PC-3 (cell line): ENCODE results near the gene LRBA. TPM values are rescaled to one million over a fixed set of nuclear protein-coding genes. Genes with fewer than 3 reads are reported as not detected.

Experiments
- ATAC-seq: fragments of 200-7000 bp; cut with Tn5 transposase; 2 replicates; pipeline ENCODE4 v1.9.1; 2020; ENCODE audit warnings: mild to moderate bottlenecking, moderate library complexity
- BruUV-seq: library from RNA; stranded (reverse); fragments of 400-500 nt; replicated peaks from 2 replicates; lab custom pipeline; 2021; lab: Mats Ljungman, UMichigan
- CTCF ChIA-PET: fragments of 300-600 bp; sonication (Branson Sonifier 250); formaldehyde crosslinking; loops from one replicate; lab custom pipeline; 2022; ENCODE audit warnings: antibody characterized with exemption; lab: Charles Lee
- POLR2A ChIA-PET: fragments of 300-600 bp; sonication (Branson Sonifier 250); formaldehyde crosslinking; loops from one replicate; lab custom pipeline; 2022; ENCODE audit warnings: antibody characterized with exemption; ENCODE audit not compliant: unreplicated experiment; lab: Charles Lee
- DNase-seq: peaks from one replicate; pipeline ENCODE4 v3.0.0-alpha.2; 2015
- H2AFZ ChIP-seq: fragments of 300-600 bp; sonication (generic); 2 replicates; pipeline ENCODE4 v1.6.0; 2016; ENCODE audit warnings: antibody characterized with exemption, low read length
- H3F3A ChIP-seq: fragments of 300-600 bp; sonication (generic); one replicate; pipeline ENCODE4 v1.6.0; 2017; ENCODE audit warnings: antibody characterized with exemption, low read length, control low read depth, mild to moderate bottlenecking; ENCODE audit not compliant: unreplicated experiment
- H3K27ac ChIP-seq: fragments of 300-600 bp; sonication (generic); 2 replicates; pipeline ENCODE4 v1.5.1; 2016; ENCODE audit warnings: mild to moderate bottlenecking, low read length
- H3K27me3 ChIP-seq: fragments of 300-600 bp; sonication (generic); 2 replicates; pipeline ENCODE4 v1.6.1; 2016; ENCODE audit warnings: low read length, mixed read lengths
- H3K36me3 ChIP-seq: fragments of 300-600 bp; sonication (generic); 2 replicates; pipeline ENCODE4 v1.6.1; 2016; ENCODE audit warnings: low read depth, mixed run types, low read length, mixed read lengths
- H3K4me1 ChIP-seq: fragments of 300-600 bp; sonication (generic); 2 replicates; pipeline ENCODE4 v1.5.1; 2016; ENCODE audit warnings: low read length; ENCODE audit not compliant: insufficient read depth
- H3K4me2 ChIP-seq: fragments of 300-600 bp; sonication (generic); 2 replicates; pipeline ENCODE4 v1.6.0; 2016; ENCODE audit warnings: low read length
- H3K4me3 ChIP-seq: fragments of 300-600 bp; sonication (generic); 2 replicates; pipeline ENCODE4 v1.5.1; 2016; ENCODE audit warnings: mild to moderate bottlenecking, low read length, mixed read lengths
- H3K79me2 ChIP-seq: fragments of 300-600 bp; sonication (generic); 2 replicates; pipeline ENCODE4 v1.6.1; 2017; ENCODE audit warnings: low read length, mixed read lengths
- H3K9ac ChIP-seq: fragments of 300-600 bp; sonication (generic); 2 replicates; pipeline ENCODE4 v1.6.0; 2016; ENCODE audit warnings: mild to moderate bottlenecking, low read length
- H3K9me2 ChIP-seq: fragments of 300-600 bp; sonication (generic); replicated peaks from 2 replicates; pipeline ENCODE4 v1.6.1; 2016; ENCODE audit warnings: mixed run types, low read length, mixed read lengths
- H3K9me3 ChIP-seq: fragments of 300-600 bp; sonication (generic); 2 replicates; pipeline ENCODE4 v1.6.1; 2016; ENCODE audit warnings: low read length, mixed read lengths
- H4K20me1 ChIP-seq: fragments of 300-600 bp; sonication (generic); 2 replicates; pipeline ENCODE4 v1.6.1; 2016; ENCODE audit warnings: low read length, mixed read lengths
- CTCF ChIP-seq: fragments of 300-600 bp; sonication (generic); conservative IDR thresholded peaks from 2 replicates; pipeline ENCODE4 v1.5.1; 2017; ENCODE audit warnings: antibody characterized with exemption, low read depth, mild to moderate bottlenecking, low read length
- EZH2 ChIP-seq: fragments of 300-600 bp; sonication (generic); IDR thresholded peaks from one replicate; pipeline ENCODE4 v1.6.1; 2017; ENCODE audit warnings: antibody characterized with exemption, mild to moderate bottlenecking, low read length; ENCODE audit not compliant: unreplicated experiment
- EZH2phosphoT487 ChIP-seq: fragments of 300-600 bp; sonication (generic); IDR thresholded peaks from 2 replicates; pipeline ENCODE4 v1.6.1; 2018; ENCODE audit warnings: mild to moderate bottlenecking, antibody characterized with exemption, low read length, borderline replicate concordance
- intact Hi-C: fragments of 100-400 bp; cut with micrococcal nuclease; formaldehyde crosslinking; loops from 2 replicates; pipeline ENCODE4 v1.9.0; 2023
- total RNA-seq: library from RNA; depleted of rRNA; stranded (reverse); fragments of >200 nt; gene quantifications from 2 replicates; pipeline ENCODE4 v1.2.3, GENCODE V29; 2014

The LRBA gene
- total RNA-seq, 1 experiment from 2014 or later, result 40.8 TPM

GRCh38 chr4:150423503-150423902, 591.6 kb downstream of the LRBA start:
- BruUV-seq, result no TSS peak
- H3K79me2 ChIP-seq, result no peaks in the 10 kb centered on the region
- ATAC-seq (no peak), DNase-seq (no peak)
- no peak overlapping the region for H3K4me3 ChIP-seq
- no peaks in the 10 kb centered on the region for H3K27me3 ChIP-seq
- H2AFZ ChIP-seq, result no peak overlapping the region
- TF ChIP-seq CTCF, result no peak
- TF ChIP-seq EZH2, result no peak
- TF ChIP-seq EZH2phosphoT487, result no peak
- H3F3A ChIP-seq, result no peaks in the 10 kb centered on the region
- POLR2A ChIA-PET, result no interaction called here
- intact Hi-C loops, result no loop called here
- H3K9ac ChIP-seq, result no peak overlapping the region
- CTCF ChIA-PET, result no interaction called here
- no peaks in the 10 kb centered on the region for H3K36me3 ChIP-seq
- H3K4me2 ChIP-seq, result no peak overlapping the region
- no peaks in the 10 kb centered on the region for H3K9me2 ChIP-seq
- H3K27ac ChIP-seq, result no peak overlapping the region
- no peaks in the 10 kb centered on the region for H4K20me1 ChIP-seq
- H3K4me1 ChIP-seq, result no peaks in the 10 kb centered on the region
- H3K9me3 ChIP-seq, result no peaks in the 10 kb centered on the region

GRCh38 chr4:150423074-150423473, 592.0 kb downstream of the LRBA start:
- intact Hi-C loops, result no loop called here
- H3K79me2 ChIP-seq, result no peaks in the 10 kb centered on the region
- H3K27ac ChIP-seq, result no peak overlapping the region
- no peak overlapping the region for H2AFZ ChIP-seq
- H3K9me3 ChIP-seq, result no peaks in the 10 kb centered on the region
- CTCF ChIA-PET, result no interaction called here
- BruUV-seq, result no TSS peak
- H4K20me1 ChIP-seq, result no peaks in the 10 kb centered on the region
- H3K9ac ChIP-seq, result no peak overlapping the region
- H3K27me3 ChIP-seq, result no peaks in the 10 kb centered on the region
- no peaks in the 10 kb centered on the region for H3K9me2 ChIP-seq
- H3K4me2 ChIP-seq, result no peak overlapping the region
- TF ChIP-seq EZH2phosphoT487 (no peak), EZH2 (no peak)
- no peaks in the 10 kb centered on the region for H3F3A ChIP-seq
- POLR2A ChIA-PET, result no interaction called here
- no peak for DNase-seq
- no peak for ATAC-seq
- H3K4me3 ChIP-seq, result no peak overlapping the region
- no peaks in the 10 kb centered on the region for H3K36me3 ChIP-seq
- no peaks in the 10 kb centered on the region for H3K4me1 ChIP-seq

GRCh38 chr4:150421612-150422011, 593.5 kb downstream of the LRBA start:
- Histone ChIP-seq H4K20me1 (no peaks in the 10 kb centered on the region), H3K9ac (no peak overlapping the region), H3K4me1 (no peaks in the 10 kb centered on the region), H3K9me3 (no peaks in the 10 kb centered on the region), H3K27ac (no peak overlapping the region), H3F3A (no peaks in the 10 kb centered on the region), H3K4me3 (no peak overlapping the region), H2AFZ (no peak overlapping the region), H3K9me2 (no peaks in the 10 kb centered on the region), H3K79me2 (no peaks in the 10 kb centered on the region), H3K4me2 (no peak overlapping the region), H3K27me3 (no peaks in the 10 kb centered on the region), H3K36me3 (no peaks in the 10 kb centered on the region)
- no TSS peak for BruUV-seq
- intact Hi-C loops, result no loop called here
- CTCF ChIA-PET, result no interaction called here
- TF ChIP-seq CTCF, result no peak
- ATAC-seq, result no peak
- POLR2A ChIA-PET, result no interaction called here
- DNase-seq, result no peak
